IPS-11a (cell line): ENCODE data around the gene BTBD6.
"Not testable (repeated sequence)": the region's sequence is repeated elsewhere in the genome, so short reads cannot be mapped to it uniquely, and the experiment has no call there.

Source experiments
- H3K4me3 ChIP-seq: one replicate; pipeline ENCODE4 v1.5.1; 2013; ENCODE audit warnings: low read depth, low read length, control low read depth

BTBD6 gene

DNA sequence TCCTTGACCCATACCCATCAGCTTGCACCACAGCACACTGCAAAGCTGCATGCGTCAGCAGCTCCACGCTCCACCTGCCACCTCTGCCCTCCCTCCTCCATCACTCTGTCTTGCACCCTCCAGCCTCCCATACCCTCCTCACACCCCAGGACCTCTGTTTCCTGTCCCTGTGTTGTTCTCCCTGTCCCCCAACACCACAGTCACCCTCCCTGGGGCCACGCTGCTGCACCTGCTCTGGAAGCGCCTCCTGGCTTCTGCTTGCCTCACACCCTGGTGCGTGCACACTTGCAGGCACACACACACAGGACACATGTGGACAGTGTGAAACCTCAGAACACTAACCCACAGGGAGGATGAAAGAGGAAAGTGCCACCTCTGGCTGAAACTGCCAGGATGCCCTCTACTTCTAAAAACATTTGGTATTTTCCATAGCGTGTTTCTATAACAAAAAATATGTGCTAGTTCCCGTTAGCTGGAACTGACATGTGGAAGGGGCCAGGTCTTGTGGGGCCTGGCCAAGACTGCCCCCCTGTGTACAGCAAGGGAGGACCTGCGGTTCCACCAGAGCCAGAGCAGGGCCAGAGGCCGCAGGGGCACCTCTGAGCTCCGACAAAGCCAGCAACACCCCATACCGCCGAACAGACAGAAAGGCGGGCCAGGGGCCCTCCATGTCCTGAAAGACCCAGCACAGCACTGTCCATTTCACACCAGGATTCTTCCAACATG lies 42.5 kb downstream of the BTBD6 start:
- H3K4me3 ChIP-seq: no peak overlapping the region

DNA sequence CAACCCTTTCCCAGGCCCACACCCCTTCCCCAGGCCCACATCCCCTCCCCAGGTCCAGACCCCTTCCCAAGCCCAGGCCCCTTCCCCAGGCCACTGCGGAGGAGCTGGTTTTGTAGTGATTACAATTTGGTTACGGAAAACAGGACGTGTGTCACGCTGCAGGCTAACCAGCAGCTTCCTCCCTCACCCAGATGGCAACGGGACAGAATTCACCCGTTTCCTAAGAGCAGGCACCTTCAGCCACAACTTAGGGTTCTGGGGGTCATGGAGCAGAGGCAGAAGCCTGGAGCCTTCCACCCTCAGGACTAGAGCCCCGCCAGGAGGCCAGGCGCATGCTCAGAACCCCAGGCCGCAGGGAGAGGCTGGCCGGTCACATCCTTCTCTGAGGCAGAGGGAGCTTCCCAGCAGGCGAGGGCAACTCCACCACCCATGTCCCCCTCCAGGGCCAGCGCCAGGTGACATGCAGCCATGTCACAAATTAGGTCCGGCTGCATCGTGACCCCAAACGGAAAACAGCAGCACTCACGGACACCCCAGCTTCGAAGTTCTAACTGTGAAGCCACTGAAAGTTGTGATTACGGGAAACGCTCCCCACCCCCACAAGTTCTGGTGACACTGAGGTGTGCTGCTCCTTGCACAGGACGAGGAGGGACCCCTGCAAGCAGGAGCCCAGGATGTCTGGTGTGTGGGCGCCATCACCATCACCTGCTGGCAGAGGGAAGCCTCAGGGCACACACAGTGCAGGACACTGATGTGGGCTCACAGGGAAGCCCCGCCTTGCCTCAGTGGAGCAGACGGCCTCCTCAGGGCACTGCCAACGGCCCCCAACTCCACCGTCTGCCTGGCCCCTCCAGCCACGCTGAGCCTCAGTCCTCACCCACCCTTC lies 44.7 kb downstream of the BTBD6 start:
- H3K4me3 ChIP-seq: no peak overlapping the region

DNA sequence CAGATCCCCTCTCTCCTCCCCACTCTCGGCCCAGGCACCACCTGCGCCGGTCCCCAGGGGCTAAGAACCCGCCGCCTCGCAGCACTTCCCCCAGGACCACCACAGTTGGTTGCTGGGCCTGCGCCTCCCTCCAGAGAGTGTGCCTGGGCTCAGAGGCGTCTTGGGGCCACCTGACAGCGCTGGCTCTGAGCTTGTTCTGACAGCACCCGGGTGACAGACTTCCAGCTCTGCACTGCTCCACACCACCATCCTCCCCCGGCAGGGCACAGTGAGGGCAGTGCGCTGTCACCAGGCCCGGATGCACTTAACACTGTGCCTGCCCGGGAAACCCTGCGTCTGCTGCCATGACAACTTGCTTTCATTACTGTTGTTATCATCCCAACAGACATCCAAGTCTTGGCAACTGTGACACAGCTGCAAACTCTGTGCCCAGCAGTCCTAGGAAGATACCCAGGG lies 45.8 kb downstream of the BTBD6 start:
- no peak overlapping the region for H3K4me3 ChIP-seq

DNA sequence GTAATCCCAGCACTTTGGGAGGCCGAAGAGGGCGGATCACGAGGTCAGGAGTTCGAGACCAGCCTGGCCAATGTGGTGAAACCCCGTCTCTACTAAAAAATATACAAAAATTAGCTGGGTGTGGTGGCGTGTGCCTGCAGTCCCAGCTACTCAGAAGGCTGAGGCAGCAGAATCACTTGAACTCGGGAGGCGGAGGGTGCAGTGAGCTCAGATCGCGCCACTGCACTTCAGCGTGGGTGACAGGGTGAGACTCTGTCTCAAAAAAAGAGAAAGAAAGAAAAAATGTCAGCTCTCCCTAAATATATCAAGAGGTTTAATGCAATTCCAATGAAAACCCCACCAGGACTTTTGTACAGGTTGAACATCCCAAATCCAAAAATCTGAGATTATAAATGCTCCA lies 49.0 kb downstream of the BTBD6 start:
- not testable (repeated sequence) for H3K4me3 ChIP-seq

DNA sequence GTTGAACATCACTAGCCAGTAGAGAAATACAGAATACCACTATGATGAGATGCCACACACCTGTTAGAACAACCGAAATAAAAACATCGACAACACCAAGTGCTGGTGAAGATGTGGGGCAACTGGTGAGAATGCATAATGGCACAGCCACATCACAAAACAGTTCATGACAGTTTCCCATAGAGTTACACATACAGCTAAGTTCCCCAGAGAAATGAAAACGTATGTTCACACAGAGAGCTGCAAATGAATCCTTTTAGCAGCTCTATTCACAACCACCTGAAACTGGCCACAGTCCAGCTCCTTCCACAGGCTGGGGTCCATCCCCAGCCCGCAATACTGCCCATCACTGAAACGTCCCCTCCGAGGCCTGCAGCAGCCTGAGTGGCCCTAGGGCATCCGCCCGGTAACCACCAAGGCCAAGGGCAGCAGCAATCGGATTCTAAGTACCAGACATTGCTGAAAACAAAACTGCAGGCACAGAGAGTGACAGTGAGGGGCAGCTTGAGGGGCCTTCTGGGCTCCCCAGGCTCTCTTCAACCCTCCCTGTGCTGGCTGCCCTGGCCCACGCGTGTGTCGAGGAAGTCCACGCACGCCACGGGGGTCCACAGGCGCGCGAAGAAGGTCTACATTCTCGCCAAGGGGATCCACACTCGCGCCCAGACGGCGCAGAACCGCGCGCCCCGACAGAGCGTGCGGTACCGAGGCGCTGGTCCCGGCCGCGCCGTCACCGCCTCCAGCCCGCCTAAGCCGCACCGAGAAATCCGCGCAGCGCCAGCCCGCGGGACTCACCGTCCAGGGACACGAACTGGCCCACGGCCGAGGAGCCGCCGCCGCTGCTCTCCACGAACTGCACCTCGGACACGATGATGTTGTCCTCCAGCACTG lies 51.6 kb downstream of the BTBD6 start:
- H3K4me3 ChIP-seq: peak overlapping the region; percentile 88
